NCI-H2196 treated with DMSO at 0.1 percent for 48 hours (cell line): ENCODE data around the gene HEG1.

Experiments
- DNase-seq: peaks from one replicate; lab custom pipeline; 2025; ENCODE audit not compliant: unreplicated experiment; lab: John Stamatoyannopoulos, UW

HEG1 gene

DNA sequence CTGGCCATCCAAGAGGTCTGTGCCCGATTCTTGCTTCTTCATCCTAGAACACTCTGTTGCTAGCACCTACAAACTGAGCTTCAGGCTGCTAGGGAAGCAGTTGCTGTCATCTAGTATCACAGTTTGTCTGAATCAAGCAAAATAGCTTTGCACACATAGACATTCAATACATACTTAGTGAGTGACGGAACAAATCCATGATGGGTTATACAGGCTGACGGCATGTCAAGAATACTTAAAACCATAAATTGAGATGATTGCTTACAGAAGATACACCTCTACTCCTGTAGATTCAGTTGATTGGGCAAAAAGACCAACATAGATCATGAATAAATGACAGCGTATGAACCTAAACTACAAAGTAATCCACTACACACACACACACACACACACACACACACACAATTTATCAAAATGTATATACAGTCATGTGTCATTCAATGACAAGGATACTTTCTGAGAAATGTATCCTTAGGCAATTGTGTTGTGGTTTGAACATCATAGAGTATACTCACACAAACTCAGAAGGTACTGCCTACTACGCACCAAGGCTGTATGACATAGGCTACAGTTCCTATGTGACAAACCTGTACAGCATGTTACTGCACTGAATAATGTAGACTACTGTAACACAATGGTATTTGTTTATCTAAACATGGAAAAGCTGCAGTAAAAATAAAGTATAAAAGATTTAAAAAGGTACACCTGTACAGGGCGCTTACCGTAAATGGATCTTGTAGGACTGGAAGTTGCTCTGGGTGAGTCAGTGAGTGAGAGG, 14.4 kb upstream of the HEG1 start:
- DNase-seq: no peak

DNA sequence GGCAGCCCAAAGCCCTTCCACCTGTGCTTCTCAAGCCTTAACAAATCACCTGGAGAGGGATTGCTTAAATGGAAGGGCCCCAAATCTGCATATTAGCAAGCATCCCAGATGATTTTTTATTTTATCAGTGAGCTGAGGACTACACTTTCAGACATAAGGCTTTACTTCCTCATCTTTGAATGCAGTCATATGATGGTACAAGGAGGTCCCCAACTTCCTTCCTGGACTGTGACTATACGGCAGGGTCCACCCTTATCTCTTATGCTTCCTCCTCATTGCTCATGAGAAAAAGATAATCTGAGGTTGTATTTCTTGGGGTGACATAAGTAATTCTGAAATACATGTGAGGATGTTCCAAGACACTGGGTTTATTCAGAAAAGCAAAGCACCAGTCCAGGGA, 13.7 kb upstream of the HEG1 start:
- DNase-seq: no peak

DNA sequence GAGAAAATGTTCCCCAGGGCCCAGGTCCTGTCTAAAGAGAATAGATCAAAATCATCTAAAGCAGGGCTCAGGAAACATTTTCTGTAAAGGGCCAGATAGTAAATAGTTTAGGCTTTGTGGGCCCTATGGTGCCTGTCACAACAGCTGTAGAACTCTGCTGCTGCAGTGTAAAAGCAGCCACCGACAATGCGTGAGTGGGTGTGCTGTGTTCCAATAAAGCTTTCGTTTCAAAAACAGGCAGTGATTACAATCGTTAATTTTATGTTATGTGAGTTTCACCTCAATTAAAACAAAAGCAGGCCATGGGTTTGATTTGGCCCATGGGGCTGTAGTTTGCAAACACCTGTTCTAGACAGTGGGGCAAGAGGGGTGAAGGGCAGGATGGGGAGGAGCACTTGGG, 12.5 kb upstream of the HEG1 start:
- DNase-seq: no peak

DNA sequence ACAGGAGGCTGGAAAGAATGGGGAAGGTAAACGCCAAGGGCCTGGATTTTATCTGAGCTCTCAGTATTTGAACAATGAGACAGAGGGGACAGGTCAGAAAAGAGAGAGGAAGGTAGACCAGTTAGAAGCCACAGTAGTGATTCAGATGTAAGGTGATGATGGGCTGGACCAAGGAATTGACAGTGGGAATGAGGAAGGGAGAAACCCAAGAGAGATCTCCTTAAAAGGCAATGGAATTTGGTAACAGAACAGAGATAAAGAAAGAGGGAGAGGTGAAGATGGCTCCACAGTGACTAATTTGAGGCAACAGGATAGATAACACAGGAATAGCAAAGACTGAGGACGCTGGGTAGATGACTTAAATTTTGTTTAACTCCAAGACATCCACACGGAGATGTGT, 11.4 kb upstream of the HEG1 start:
- no peak for DNase-seq

DNA sequence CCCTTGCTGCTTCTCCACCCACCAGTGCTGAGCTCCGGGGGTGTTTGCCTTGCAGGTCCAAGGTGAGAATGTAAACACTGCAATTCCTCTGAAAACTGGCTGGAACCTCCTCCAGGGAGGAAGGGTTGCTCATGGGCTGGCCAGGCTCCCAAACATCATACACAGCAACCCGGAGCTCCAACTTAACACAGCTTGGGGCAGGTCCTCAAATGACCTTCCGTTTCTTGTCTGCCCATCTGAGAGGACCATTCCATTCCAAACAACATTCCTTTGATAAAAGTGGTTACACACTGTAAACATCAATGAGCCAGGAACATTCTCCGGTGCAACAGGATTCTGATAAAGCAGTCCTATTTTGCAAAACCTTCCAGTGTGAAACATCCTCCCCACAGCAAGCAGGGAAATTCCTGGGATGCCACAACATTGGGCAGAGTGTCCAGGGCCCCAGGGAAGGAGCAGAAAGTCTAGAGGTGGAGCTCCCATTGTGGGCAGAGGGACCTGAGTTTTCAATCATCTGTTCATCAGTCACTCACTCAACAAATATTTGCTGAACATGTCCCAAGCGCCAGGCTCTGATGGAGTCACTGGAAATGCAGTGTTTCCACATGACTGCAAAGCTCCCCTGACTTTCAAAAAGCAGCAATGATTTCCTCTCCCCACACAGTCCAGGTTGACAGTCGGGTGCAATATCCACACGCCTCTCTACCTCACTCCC, 7.3 kb upstream of the HEG1 start:
- no peak for DNase-seq

DNA sequence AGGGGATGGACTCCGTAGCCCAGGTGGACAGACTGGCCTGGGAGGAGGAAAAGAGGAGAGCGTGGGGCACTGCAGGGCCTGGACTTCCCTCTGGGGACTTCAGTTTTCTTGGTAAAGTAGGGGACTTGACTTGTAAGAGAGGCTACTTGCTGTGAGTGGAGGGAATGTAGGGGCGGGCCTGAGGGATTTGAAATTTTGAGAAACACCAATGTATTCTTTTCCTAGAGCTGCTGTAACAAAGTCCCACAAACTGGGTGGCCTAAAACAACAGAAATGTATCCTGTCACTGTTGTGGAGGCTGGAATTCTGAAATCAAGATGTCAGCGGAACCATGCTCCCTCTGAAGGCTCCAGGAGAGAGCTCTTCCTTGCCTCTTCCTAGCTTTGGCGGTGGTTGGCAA, 5.8 kb upstream of the HEG1 start:
- no peak for DNase-seq

DNA sequence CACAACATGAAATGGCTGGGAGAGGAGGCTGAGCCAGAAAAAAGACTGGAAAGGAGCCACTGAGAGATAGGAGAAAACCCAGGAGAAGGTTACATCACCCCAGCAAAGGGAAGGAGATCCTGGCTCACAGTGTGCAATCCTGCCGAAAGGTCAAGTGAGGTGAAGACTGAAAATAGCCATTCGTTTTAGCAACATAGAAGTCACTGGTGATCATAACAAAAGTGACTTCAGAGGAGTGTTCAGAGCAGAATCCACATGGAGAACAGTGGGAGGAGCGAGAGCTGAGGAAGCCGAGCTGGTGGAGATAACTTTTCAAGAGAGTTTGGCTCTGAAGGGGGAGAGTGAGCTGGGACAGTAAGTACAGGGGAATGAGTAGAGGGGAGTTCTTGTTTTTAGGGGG, 5.4 kb upstream of the HEG1 start:
- no peak for DNase-seq

DNA sequence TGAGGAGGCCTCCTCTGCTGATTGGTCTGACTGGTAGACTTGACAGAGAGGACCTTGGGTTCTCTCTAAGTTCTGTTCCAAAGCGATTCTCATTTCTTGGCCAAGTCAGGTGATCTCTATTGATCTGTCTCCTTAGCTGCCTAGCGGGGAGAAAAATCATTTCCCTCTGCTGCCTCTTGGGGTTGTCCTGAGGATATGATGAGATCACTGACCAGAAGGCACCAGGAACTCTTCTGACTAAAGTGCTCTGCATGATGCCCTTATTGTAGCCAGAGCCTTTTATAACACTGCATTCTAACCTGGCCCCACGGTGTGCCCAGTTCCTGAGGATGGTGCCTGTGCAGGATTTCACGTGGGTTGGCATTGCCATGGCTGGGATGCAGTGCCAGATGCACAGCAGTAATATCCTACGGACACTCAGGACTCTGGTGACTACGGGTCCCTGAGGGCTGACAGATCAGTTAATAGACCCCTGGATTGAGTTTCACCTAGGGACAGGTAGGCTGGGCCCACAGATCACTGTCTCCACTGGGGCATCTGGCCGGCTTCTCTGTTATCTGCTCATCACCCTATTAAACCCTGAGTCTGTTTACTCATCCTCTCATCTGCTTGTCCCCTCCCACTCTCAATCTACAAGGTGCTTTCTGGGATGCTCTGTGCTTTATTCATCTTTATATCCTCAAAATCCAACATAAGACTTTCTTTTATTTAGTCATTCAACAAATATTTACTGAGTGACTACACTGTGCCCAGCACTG, 3.9 kb upstream of the HEG1 start:
- DNase-seq: peak; percentile 63

DNA sequence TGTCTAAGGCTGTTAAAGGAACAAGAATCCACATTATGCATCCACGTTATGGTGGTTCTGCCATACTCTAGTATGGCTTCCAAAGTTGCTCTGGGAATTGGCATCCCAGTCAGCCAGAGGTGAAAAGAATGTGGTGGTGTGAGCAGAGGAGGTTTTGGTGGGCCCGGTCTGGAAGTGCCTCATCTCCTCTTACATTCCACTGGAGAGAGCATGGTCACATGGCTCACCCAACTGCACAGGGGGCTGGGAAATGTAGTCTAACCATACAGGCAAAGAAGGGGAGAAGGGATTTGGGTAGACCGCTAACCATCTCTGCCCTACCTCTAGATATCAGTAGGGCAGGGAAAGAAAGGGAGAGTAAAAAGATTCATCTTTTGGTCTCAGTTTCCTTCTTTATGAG, 3.2 kb upstream of the HEG1 start:
- no peak for DNase-seq

DNA sequence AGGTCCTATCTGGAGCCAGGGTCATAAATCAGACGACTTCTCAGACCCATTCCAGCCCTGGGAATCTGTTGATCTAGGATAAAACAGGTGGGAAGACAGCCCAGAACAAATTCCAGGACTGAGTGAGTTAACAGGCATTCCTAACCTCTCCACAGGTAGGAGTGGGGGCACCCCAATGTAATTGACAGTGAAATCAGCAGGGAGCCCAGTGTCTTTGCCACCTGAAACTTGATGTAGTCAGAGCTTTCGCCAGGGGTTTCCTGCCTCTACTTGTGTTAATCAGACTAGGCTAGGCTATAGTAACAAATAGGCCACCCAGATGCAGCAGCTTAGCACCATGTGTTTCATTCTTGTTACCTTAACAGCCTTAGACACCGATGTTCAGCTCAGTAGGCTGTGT, 2.7 kb upstream of the HEG1 start:
- no peak for DNase-seq

DNA sequence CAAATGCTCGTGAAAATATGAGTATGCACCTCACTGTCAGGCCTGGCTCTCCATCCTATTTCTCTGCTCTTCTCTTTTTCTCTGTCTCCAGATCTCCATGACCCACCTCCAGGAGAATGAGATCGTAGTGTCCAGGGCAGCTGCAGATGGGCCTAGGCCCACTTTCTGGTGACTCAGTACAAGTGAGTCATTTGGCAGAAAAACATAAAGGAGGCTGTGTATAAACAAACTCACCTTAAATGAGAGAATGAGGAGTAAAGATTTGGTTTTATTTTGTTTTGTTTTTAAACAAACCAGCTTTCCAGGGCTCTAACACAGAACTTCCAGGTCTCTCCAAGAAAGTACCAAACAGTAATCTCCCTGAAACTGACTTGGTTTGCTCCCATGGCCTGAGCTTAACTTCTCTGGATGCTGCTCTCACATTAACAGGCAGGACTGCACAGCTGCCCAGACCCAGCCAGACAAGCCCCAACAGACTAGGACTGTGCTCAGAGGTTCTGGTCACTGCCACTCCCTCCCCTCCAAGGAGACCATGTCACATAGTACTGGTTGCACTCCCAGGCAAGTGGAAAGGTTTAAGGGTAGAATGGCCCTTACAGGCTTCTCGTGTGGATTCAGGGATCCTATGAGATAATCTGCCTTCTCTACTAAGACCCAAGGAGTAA, 1.5 kb upstream of the HEG1 start:
- DNase-seq: no peak

DNA sequence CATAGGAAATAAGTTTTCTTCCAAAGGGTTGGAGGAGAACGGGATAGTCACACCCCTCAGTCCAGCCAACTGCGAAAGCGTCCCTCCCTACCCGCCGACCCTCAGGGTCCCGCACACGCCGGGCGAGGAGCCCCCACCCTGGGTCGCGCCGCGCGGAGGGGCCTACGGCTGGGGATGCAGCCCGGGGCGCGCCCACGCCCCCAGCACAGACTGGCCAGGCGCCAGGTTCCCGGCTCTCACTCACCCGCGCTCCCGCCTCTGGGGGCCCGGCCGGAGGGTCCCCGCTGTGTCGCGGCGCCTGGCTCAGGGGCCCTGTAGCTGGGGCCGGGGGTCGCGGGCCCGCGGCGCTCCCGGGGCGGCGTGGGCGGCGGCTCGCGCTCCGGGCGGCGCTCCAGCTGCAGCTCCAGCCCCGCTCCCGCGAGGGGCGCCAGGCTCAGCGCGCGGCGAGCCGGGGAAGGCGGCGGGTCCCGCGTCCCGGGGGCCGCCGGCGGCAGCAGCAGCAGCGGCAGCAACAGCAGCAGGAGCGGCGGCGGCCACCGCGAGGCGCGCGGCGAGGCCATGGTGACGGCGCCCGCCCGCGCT, 375 bp downstream of the HEG1 start:
- DNase-seq: no peak

DNA sequence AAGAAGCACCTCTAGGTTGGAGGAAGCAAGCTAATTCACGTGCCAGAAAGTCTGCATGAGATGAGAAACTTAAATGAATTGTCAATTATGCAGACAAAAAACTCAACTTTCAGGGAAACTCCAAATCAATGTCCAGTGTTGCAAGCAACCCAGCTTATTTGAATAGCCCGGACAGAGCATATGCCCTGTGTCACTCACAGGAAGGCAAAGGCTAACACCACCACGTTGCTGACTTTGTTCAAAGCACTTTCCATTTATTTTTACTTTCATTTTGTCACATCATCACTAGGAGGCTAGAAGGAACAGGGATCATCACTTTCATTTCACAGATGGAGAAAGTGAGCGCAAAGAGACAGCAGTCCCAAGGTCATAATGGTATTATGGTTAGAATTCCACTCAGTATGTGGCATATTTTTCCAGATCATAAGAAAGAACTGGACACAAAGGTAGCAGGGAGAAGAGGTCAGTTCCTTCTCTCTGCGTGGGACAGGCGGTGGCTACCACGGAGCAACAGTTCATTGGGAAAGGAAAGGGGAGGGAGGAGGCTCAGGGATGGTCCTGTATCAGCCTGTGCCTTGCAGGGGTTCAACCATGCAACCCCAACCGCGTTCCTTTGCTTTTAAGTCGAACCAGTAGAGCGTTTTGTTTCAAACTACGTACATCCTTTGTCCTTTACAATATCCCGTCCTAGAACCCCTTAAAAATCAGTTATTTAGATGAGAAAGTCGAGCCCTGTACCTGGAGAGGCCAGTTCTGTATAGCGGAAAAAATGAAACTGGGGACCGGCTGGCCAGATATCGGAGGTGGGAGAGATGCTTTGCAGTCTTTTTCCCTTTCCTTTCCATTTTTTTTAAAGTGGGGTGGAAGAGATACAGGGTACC, 1.1 kb downstream of the HEG1 start:
- DNase-seq: no peak

DNA sequence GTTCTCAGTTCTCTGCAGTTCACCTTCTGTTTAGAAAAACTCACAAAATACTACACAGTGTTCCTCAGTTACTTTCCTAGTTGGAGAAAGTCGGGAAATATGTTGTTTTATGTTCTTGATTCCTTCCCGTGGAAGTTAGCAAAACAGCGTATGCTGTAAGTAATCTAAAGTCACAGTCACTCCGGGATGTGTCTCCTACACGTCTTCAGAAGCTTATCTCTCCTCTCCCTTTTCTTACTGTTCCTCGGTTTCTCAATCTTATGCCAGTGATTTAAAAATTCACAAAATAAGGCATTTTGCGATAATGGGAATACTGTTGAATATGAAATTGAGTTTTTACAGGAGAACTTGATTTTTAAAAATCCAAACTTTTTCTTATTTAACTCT, 1.7 kb downstream of the HEG1 start:
- no peak for DNase-seq

DNA sequence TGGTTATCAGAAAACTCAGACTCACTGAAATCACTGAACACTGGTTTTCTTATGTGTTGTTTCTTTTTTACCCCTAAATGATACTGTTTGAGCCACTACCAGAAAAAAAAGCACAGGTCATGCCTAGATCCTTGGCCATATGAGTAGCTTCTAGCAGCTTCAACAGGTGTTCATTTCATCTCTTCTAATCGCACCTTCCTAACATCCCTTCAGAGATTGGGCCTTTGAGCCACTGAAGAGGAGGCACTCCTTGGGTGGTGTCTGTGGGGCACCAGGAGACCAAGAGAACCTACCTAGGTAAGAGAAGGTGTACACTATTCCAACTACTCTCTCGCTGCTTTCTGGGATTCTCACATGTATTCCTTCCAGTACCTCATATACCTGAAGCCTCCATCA, 2.5 kb downstream of the HEG1 start:
- no peak for DNase-seq

DNA sequence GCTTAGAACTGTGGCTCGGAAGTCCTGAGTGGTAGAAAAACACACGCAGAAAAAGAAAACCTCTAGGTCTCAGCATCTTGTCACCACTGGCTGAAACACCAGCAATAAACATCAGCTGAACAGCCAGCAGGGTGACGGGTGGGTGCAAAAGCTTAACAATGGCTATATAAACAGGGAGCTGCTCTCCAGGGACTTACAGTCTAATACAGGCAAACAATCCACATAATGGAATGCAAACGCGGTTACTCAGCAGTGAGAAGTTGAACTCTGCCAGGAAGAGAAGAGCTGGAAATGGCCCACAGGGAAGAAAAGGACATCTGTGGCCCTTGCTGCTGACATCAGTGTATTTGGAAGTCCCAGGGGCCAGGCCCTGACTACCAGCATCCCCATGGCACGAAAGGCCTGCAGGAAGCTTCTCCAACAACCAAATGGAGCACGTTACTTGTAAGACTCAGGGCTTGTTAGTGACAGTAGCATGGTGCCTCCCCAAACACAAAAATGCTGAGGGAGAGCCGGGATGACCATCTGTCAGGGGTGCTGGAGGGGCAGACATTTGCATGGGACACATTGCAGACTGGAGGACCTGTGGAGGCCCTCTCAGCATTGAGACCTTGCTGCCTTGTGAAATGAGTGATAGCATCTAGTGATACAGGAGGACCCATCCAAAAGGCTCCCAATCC, 3.0 kb downstream of the HEG1 start:
- DNase-seq: no peak

DNA sequence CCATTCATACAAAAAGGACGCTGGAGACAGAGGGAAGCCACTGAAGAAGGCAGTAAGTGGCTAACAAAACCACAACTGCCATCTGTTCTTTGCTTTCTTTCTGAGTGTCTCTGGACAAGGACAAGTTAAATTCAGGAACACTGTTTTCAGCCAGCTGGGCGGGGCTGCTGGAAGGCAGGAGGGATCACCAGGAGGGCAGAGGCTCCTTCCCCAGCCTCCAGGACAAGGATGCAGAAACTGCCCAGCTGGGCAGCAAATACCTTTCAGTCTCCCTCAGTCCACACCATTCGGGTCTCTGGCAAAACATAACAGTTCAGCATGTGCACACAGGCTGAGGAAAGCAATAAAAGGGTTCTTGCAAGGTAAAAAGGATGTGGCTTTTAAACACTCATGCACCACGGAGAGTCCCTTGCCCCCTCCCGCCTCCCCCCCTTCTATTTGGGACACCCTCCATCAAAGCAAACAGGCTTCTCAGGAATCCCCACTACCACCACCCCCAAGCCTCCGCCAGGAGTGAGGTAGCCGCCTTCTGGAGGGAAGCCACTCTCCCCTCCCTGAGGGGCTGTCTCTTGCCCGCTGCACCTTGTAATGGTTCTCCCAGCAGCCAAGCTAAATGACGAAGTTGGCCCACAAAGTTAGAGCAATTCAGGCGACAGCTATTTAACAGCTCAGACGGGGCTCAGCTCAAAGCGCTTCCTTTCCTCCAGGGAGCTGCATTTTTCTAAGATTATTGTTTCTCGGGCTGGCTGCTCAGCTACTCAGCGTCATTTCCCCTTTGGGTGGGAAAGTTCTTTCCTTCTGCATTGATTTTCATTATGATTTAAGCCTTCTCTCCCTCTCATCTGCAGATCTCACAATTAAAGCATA, 3.8 kb downstream of the HEG1 start:
- DNase-seq: no peak

DNA sequence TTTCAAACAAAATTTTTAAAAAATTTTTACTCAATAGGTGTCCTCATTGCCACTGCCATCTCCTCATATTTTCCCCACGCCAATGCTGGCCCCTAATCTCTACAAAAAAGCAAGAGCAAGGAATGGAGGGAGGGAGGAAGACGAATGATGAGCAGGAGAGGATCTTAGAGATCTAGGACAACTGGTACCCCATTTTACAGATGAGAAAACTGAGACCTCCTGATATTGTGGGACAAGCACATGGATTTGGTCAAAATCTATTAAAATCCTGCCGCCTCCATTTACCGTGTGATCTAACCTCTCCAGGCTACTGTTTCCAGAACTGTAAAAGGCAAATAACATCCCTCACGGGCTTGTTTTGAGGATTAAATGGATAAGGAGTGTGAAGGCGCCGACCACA, 4.6 kb downstream of the HEG1 start:
- DNase-seq: no peak
